Upper lobe of left lung (tissue), 4 donors: ENCODE measurements around the gene SLC4A4.

Experiments used
- EP300 ChIP-seq, 4 donors: sonication (generic); formaldehyde crosslinking; IDR thresholded peaks; one replicate each; pipeline ENCODE4 v1.5.1; 2017; ENCODE audit warnings: antibody characterized with exemption in 4 of 4, control low read depth in 2 of 4
- TF ChIP-seq, protein P1 (sequence below), 6 experiments: fragments of 450-650 bp in 4 of 6; fragments of 200-600 bp in 2 of 6; sonication (generic) in 2 of 6; IDR thresholded peaks; one replicate each; pipeline ENCODE4 v1.5.1; 2016 to 2019; ENCODE audit warnings: antibody characterized with exemption in 6 of 6

DNA sequence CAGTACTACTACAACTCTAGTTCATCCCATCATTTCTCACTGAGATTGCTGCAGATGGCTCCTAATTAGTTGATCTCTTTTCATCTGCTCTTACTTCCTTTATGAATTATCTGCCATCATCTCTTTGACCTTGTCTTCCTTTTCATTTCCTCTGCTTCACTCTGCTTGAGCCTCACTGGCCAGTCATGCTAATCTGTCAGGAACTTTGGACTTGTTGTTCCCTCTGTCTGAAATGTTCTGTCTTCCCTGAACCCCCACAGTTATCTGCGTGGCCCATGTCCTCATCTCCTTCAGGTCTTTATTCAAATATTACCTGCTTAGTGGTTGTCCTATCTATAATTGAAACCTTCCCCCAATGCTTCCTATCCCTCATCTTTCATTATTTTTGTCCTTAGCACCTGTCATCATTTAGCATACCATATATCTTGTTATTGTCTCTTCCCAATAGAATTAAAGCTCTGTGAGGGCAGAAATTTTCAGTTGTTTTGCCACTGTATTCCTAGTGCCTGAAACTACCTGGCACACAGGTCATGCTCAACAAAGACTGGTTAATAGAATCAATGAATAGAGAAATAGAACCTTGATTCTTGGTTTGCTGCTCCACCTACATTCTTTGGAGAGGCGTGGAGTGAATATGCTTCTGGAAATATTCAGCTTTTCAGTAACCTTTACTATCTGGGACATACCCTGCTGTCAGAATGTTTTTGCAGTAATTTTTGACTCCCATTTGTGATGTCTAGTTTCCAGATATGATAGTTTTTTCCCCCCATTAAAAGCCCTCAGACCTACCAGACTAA lies 5.0 kb downstream of the SLC4A4 start:
- TF ChIP-seq, protein P1, sequence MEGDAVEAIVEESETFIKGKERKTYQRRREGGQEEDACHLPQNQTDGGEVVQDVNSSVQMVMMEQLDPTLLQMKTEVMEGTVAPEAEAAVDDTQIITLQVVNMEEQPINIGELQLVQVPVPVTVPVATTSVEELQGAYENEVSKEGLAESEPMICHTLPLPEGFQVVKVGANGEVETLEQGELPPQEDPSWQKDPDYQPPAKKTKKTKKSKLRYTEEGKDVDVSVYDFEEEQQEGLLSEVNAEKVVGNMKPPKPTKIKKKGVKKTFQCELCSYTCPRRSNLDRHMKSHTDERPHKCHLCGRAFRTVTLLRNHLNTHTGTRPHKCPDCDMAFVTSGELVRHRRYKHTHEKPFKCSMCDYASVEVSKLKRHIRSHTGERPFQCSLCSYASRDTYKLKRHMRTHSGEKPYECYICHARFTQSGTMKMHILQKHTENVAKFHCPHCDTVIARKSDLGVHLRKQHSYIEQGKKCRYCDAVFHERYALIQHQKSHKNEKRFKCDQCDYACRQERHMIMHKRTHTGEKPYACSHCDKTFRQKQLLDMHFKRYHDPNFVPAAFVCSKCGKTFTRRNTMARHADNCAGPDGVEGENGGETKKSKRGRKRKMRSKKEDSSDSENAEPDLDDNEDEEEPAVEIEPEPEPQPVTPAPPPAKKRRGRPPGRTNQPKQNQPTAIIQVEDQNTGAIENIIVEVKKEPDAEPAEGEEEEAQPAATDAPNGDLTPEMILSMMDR (IDR thresholded peaks at IDR 0.05) = no peak
- TF ChIP-seq EP300 (IDR thresholded peaks at IDR 0.05) = no peak
